GM12874 (cell line): ENCODE results near the gene PLS1.
A peak's percentile ranks its signal among the peaks of the same experiment; 100 is the strongest.

ENCODE experiments used
- CTCF ChIP-seq: IDR thresholded peaks from 2 replicates; pipeline ENCODE4 v1.5.1; 2011; ENCODE audit warnings: low read depth, mild to moderate bottlenecking, control low read depth, low read length, moderate library complexity; ENCODE audit not compliant: insufficient read depth

Gene PLS1, protein sequence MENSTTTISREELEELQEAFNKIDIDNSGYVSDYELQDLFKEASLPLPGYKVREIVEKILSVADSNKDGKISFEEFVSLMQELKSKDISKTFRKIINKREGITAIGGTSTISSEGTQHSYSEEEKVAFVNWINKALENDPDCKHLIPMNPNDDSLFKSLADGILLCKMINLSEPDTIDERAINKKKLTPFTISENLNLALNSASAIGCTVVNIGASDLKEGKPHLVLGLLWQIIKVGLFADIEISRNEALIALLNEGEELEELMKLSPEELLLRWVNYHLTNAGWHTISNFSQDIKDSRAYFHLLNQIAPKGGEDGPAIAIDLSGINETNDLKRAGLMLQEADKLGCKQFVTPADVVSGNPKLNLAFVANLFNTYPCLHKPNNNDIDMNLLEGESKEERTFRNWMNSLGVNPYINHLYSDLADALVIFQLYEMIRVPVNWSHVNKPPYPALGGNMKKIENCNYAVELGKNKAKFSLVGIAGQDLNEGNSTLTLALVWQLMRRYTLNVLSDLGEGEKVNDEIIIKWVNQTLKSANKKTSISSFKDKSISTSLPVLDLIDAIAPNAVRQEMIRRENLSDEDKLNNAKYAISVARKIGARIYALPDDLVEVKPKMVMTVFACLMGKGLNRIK

GRCh38 chr3:142595951-142596725, at the start of gene PLS1:
TSS of gene PLS1 (plus strand) at chr3:142596393. CDS start at chr3:142664238, 67,845 bp downstream.
- 0 out of 2 replicates have a peak, but pooled peaks have one; percentile 2 for TF ChIP-seq CTCF

DNA sequence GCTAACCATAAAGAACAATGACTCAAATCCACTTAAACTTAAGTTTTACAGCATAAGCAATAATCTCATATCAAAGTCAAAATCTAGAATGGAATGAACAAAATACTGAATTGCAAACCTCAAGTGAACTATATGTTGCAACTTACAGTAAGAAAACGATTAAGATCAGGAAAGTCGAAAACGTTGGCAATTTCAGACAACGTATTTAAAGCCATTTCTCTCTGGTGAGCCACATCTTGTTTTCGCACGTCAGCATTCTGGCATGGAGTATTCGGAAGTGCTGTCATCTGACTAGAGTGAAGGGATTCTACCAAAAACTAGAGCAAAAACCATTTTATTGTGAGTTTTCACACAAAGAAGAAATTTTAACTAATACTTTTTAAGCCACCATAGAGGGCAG, 46.2 kb upstream of the PLS1 start:
- no peak for TF ChIP-seq CTCF

GRCh38 chr3:142553741-142554140, 42.5 kb upstream of the PLS1 start:
- TF ChIP-seq CTCF = no peak

DNA sequence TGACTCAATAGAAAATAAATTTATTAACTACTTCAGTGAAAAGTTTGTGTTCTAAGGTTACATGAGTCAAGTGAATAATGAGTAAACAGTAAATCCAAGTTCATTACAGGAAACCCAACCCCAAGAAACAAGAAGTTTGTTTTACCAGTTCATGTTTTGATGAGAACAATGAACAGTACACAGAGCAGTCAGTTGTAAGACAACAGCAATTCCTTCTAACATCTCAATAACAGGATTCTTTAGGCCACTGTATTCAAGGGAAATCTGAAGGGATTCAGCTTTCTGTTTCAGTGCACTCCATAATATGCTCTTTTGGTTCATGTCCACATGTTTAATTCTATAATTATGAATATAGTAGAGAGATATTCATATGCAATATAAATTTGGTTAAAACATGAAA, 36.1 kb upstream of the PLS1 start:
- no peak for TF ChIP-seq CTCF

DNA sequence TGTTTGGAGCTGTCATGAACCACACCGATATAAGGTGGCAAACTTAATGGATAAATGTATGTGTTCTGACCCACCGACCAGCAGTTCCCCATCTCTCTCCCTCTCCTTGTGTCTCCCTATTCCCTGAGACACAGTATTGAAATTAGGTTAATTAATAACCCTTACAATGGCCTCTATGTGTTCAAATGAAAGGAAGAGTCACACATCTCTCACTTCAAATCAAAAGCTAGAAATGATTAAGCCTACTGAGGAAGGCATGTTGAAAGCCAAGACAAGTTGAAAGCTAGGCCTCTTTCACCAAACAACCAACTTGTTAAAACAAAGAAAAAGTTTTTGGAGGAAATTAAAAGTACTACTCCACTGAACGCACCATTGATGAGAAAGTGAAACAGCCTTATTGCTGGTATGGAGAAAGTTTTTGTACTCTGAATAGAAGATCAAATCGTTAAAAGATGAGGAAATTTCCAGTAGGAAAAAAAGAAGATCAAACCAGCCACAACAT, 32.6 kb upstream of the PLS1 start:
- TF ChIP-seq CTCF = no peak

DNA sequence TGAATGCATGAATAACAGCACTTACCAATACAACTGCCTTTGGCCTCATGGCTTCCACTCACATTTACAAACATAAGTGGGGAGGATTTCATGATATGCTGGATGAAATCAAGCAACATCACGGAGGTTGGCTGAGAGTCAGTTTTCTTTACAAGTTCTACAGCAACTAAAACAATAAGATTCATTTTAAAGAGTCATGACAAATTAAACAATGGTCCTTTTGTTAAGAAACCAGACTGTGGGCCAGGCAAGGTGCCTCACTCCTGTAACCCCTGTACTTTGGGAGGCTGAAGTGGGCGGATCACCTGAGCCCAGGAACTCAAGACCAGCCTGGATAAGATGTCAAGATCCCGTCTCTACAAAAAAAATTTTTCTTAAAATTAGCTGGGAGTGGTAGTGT, 30.1 kb upstream of the PLS1 start:
- TF ChIP-seq CTCF = no peak
